Left hindlimb (tissue), 1 donor: ENCODE results near the gene ATRAID.
"Not testable (repeated sequence)": the region's sequence is repeated elsewhere in the genome, so short reads cannot be mapped to it uniquely, and the experiment has no call there.

Experiments used
- DNase-seq: peaks from one replicate; pipeline ENCODE4 v3.0.0-alpha.2; 2018

Gene ATRAID, protein sequence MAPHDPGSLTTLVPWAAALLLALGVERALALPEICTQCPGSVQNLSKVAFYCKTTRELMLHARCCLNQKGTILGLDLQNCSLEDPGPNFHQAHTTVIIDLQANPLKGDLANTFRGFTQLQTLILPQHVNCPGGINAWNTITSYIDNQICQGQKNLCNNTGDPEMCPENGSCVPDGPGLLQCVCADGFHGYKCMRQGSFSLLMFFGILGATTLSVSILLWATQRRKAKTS

DNA sequence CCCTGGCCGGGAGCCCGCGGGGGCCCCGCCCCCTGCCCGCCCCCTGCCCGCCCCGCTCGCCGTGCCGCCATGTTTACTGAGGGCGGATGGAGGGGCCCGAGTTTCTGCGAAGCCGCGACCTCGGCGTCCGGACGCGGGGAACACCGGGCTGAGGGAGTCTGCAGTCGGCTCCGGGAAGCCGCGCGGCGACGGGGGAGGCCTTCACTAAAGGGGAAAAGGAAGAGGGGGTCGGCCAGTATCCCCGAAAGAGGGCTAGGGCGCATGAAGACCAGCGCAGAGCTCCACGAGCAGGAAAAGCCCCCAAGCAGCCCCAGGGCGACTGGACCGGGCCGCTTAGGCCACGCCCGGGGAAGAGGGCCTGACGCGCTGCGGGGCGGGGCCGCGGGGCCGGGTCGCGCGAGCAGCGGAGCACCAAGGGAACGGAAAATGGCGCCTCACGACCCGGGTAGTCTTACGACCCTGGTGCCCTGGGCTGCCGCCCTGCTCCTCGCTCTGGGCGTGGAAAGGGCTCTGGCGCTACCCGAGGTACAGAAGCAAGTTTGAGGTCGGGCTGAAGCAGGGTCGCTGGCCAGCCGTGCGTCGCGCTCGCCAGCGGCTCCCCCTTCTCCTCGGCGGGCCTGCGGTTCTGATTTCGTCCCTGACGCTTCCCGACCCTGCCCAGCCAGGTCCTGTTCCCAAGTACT, at the start of gene ATRAID, which contains the start of gene SLC5A6:
ATRAID (plus strand) TSS at position 99 of the 683 bp plus-strand sequence; CDS start at position 427, 328 bp downstream.
SLC5A6 (minus strand) TSS at position 326 of the 683 bp plus-strand sequence. CDS start 4,618 bp downstream, outside the sequence.
- peak; percentile 93 for DNase-seq

DNA sequence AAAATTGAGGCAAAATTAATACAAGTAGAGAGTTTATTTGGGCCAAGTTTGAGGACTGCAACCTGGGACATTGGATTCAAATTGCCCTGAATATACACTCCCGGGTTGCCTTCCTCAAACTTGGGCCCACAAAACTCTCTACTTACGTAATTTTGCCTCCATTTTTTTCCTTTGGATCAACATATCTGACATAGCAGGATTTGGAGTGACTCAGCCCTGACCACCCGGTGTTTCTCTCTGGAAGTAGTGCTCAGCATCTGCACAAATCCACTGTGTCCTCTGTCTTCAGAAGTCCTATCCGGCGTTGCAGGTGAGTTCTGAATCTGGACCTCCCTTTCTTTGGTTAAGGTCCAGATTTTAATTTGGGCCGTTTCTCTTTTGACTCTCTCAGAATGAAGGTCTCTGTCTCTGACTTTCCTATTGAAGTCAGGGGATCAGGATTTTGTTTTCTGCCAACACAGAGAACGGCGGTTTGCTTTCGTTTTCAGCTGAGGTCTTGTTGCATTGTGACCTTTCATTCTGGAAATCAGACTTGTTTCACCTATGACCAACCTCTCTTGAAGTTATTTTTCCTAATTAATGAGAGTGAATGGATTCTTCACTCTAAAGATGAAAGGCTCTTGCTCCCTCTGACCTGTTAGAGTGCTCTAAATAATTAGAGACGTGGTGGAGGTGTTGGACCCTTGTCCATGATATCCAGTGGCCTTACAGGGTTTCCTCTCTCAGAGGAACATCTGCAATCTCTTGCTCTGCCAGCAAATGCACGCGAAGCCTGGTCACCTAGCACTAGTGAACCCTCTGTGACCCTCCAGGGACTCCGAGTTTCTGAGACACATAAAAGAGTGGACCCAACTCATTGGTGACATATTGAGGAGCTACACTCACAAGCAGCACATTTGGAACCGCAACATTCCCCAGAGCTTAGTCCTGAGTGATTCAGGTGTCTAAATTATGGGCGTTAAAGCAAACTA, 49.4 kb upstream of the ATRAID start:
- no peak for DNase-seq

DNA sequence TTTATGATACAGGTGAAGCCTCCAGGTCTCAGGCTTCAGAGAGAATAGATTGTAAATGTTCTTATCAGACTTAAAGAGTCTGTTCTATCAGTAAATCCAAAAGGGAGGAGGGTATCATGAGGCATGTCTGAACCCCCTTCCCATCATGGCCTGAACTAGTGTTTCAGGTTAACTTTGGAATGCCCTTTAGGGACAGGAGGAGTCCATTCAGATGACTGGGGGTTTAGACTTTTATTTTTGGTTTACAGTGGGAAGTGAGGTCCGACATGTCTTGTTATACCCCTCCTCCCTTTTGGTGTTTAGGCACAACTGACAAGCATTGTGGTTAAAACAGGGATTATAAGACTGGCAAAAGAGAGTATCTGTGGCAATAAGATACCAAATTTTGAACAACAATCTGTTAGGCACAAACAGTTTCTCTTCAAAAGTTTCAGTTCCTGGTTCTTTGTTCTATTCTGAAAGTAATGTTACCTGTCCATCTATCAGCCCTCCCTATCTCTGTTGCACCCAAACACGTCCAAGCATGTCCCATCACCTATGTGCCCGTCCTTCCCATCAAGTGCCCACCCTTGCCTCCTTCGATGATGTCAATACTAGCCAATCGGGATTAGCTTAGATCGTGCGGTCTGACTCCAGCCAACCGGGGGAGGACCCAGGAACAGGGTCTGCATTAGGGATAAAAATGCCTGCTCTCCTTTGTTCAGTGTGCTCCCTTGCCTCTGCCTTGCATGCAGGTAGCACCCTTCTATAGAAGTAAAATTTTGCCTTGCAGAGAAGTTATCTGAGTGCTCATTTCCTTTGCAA, 46.7 kb upstream of the ATRAID start:
- DNase-seq, result no peak

DNA sequence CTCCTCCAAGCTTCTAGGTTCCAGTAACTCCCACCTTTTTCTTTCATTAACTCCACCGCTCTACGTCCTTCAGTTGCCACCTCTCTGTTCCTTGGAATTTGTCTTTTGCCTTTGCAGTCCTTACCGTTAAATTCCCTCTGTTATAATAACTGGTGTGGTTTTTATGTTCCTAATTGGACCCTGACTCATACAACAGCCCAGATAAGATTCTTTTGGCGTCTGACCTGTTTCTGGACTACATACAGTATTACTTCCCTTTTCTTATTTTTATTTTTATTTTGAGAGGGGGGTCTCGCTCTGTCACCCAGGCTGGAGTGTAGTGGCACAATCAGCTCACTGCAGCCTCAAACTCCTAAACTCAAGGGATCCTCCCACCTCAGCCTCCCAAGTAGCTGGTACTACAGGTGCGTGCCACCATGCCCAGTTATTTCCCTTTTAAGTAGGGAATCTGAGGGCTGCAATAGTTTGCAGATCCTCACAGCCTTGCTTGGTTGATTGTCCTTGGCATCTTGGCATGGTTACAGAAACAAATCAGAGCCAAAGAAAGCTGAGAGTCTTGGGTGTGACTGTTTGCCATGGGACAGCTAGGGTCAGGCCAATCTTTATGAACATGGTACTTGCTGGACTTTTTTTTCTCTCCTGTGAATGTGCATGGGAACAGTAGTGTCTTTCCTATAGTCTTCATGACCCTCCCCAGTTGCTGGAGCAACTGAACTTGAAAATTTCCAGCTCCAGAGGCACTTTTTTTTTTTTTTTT, 41.1 kb upstream of the ATRAID start:
- no peak for DNase-seq

DNA sequence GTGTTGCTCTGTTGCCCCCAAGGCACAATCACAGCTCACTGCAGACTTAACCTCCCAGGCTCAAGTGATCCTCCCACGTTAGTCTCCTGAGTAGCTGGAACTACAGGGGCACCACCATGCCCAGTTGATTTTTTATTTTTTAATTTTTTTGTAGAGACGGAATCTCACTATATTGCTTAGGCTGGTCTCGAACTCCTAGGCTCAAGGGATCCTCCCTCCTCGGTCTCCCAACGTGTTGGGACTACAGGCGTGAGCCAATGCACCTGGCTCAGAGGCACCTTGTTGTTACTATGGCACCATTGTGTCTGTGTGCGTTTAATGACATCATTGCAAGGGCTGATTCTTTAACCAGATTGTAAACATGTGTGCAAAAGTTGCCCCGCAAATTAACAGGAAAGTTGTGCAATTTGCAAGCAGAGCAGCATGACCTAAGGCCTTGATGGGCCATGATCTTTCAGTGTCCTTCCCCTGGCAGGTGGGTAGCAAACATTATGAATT, 40.4 kb upstream of the ATRAID start:
- DNase-seq, result no peak

DNA sequence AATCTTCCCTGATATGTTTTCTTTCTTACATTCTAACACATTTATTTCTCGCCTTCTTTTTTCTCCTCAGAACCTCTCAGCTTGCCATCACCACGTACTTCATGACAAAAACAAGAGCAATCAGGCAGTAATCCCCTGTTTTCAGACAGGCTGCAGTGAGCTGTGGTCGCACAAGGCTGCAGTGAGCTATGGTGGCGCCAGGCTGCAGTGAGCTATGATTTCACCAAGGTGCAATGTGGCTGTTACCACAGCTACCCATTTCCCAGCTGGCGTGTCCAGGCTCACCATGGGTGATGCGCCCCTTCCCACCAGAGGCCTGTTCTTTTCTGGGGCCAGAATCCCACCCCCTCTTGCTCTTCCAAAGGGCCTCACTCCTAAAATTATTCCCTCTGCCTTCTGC, 37.2 kb upstream of the ATRAID start:
- no peak for DNase-seq

DNA sequence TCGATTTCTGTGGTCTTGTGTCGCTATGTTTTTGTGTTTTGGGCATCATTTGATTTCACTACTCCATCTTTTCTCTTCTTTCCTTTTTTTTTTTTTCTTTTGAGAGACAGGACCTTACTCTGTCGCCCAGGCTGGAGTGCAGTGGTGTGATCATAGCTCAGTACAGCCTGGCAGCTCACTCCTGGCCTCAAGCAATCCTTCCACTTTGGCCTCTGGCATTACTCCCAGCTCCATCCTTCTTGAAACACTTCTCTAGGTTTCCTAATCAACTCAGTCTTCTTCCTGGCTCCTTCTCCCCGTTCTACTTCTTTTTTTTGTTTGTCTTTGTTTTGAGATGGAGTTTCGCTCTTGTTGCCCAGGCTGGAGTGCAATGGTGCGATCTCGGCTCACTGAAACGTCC, 36.5 kb upstream of the ATRAID start:
- DNase-seq, result no peak

DNA sequence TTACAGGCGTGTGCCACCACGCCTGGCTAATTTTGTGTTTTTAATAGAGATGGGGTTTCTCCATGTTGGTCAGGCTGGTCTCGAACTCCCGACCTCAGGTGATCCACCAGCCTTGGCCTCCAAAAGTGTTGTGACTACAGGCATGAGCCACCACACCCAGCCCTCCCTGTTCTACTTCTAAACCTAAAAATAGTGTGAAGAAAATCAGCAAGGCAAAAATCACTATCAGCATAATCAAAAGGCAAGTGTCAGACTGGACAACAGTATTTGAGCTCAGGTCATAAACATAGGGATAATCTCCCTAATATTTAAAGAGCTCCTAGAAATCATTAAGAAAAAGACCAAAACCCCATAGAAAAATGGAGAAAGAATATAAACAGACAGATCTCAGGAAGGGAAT, 36.1 kb upstream of the ATRAID start:
- DNase-seq, result not testable (repeated sequence)

DNA sequence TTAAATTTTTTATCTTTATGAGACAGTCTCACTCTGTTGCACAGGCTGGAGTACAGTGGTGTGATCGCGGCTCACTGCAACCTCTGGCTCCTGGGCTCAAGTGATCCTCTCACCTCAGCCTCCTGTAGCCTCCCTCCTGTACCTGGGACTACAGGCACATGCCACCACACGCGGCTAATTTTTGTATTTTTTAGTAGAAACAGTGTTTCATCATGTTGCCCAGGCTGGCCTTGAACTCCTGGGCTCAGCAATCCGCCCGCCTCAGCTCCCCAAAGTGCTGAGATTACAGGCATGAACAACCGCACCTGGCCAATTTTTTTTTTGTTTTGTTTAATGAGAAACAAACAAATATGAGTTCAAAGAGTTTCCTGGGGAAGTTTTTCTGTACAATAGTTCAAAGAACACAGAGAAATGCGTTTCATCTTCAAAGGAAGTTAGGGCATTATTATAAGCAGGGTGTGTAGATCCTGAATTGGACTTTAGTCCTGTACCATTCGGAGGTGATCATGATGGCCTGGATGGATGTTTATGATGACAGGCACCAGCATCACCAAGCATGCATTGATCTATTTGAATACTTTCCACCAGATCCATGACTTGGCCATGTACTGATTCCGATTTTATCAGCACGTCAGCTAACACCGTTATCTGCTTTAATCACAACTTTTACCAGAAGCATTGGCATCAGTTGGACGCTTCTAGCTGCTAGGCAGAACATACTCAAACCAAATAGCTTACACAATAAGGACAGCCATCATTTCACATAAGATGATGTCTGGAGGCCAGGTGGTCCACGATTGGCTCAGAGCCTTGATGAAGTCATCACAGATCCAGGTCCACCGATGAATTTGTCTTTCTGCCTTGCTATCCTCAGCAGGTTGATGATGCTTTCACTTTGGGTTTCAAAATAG, 34.1 kb upstream of the ATRAID start:
- DNase-seq, result no peak

DNA sequence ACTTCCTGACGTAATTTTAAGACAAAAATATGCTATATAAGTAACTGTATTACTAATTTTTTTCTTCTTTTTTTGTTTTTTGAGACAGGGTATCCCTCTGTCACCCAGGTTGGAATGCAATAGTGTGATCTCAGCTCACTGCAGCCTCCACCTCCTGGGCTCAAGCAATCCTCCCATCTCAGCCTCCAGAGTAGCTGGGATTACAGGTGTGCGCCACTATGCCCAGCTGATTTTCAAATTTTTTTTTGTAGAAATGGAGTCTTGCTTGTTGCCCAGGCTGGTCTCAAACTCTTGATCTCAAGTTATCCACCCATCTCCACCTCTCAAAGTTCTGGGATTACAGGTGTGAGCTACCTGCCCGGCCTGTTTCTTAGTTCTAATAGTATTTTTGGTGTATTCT, 33.4 kb upstream of the ATRAID start:
- DNase-seq, result no peak

DNA sequence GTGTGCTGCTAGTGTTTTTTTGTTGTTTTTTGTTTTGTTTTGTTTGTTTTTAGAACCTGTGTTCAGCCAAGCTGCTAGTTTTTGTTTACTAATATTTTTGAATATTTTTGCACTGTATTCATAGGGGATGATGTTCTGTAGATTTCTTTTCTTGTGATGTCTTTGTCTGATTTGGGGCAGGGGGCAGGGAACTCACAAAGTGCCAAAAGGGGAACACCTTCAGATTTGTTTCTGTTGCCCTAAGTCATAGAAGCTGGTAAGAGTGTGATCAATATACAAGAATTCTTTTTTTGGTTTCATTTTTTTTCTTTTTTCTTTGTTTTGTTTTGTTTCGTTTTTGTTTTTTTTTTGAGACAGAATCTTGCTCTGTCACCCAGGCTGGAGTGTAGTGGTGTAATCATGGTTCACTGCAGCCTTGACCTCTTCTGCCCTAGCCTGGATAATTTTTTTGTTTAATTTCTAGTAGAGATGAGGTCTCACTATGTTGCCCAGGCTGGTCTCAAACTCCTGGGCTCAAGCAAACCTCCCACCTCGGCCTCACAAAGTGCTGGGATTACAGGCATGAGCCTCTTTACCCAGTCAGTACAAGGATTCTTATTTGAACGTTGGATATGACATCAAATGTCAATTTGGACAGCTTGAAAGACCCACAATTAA, 32.4 kb upstream of the ATRAID start:
- DNase-seq, result no peak

DNA sequence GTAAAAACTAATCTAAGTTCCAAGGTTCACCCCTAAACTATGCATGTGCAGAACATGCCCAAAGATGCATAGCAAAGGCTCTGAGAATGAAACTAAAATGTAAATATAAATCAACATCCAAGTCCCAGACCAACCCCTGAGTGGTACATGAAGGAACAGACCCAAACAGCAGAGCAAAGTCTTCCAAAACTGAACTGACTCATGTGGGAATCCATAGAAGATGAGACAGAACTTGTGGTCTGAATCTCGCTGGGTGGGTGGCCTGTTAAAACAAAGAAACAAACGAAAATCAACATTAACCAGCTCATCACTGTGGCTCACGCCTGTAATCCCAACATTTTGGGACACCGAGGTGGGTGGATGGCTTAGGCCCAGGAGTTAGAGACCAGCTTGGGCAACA, 29.5 kb upstream of the ATRAID start:
- no peak for DNase-seq

DNA sequence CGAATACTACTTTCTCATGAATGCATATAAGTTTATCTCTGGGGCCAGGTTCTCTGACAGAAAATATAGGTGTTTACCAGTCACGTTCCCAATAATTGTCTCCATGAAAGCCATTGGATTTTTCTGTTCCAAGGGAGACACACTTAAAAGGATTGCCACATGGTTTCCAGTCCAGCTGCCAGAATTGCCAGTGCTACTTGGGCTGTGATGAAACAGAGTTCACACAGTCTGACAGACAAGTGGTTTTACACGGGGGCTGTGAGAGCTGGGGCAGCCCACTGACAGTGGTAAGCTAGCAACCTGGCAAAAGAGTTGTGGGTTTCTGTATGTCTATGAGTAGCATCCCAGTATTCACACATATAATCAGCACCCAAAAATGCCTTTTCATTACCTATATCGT, 27.7 kb upstream of the ATRAID start:
- no peak for DNase-seq

DNA sequence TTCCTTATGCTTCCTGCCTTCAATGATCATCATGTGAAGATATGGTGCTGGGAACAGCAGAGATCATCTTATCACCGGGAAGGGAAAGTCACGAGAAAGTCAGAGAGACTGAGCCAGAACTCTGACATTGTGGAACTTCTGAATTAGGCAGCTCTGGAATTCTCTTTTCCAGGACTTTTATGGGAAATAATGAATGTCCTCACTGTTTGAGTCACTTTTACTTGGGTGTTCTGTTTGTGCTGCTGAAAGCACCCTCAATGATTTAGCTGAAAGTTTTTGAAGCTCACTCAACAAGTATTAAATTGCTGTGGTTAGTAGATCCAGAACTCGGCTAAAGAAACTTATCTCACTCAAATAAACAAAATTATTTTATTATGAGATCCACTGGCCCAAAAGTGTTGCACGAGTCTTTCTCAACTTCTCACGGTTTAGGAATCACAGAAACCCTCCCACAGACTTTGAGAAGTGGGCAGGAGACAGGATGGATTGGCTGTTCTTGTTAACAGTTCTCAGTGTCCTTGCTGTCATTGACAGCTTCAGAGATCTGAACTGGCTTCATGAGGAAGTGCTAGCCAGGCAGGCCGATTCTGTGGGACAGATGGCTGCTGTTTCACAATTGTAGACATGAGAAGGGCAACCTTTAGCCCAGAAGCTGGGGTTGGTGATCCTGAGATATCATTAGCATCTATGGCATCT, 26.4 kb upstream of the ATRAID start:
- no peak for DNase-seq

DNA sequence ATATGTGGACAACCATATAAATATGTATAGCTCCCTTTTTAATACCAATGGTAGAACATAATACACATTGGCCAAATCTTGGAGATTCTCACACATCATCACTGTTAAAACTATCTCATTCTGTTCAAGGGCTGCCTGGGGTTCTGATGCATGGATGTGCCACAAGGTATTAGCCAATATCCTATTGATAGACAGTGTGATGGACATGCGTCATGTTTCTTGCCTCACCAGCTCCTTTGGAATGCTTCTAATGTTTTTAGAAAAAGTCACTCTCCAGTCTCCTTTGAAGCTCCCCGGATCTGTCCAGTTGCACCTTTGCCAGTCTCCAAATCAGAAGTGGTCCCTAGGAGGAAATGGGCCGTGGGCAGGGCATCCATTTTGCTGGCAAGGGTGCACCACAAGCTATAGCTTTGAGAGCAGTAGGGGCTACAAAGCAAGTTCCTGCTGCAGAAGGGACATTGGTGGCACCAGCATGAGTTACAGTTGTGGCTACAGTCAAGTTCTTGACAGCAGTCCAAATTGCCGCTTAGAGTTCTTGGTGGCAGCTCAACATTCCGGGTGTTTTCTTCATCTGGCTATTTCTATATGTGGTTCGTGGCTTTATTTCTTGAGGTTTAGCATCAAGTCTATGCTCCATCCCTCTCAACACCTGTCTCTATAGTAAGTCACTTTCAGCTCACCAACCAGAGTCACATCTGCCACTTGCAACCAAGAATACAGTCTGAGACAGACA, 25.1 kb upstream of the ATRAID start:
- no peak for DNase-seq

DNA sequence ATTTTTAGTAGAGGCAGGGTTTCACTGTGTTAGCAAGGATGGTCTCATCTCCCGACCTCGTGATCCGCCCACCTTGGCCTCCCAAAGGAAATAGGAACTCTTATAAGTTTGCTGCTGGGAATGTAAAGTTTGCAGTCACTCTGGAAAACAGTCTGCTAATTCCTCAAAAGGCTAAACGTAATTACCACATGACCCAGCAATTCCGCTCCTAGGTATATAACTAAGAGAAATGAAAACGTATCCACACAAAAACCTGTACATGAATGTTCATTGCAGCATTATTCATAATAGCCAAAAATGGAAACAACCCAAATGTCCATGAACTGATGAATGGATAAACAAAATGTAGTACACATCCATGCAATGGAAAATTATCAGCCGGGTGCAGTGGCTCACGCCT, 21.9 kb upstream of the ATRAID start:
- no peak for DNase-seq

DNA sequence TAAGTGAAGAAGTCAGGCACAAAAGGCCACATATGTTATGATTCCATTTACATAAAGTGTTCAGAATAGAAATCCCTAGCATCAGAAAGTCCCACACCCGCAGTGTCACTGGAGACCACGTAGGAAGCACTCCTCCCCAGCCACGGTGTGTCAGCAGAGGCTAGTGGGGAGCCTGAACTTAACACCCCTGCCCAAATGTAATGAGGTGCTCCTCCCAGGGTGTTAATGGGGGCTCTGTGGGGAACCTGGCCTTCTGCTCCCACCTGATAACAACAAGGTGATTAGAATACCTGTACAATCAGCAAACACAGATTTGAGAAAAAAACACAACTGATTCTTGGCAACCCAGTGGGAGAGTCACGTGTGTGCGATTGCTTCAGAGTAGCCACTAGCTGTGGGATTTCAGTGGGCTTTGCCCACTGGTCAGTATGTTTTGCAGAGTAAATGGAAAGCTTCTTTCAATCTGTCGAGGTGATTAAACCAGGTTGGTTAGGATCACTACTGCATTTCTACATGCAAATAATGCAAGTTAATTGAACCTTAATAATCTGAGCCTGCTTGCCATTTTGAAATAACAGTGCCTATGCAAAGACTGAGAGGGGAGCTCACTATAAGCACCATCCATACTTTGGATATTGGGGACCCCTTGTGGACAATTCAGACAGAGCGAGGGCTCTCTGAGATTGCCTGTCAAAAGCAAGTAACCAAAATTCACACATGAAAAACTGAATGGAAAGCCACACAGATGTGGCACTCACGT, 20.6 kb upstream of the ATRAID start:
- peak; percentile 51 for DNase-seq
